ENCODE data around the gene MAP3K3.
A peak's percentile ranks its signal among the peaks of the same experiment; 100 is the strongest.

The MAP3K3 gene

GRCh38 chr17:63622574-63623390, 565 bp downstream of the MAP3K3 start:
- DNase-seq (ENCODE audit: low read depth in 2 of 2), result no peak

- DNase-seq (ENCODE audit: low read depth in 2 of 2), result no peak
Observed at GRCh38 chr17:63623786-63624530, 1.7 kb downstream of the MAP3K3 start.

GRCh38 chr17:63624531-63624880, 2.3 kb downstream of the MAP3K3 start:
- DNase-seq (ENCODE audit: low read depth in 2 of 2), result no peak

GRCh38 chr17:63626551-63627180, 4.4 kb downstream of the MAP3K3 start:
- DNase-seq (ENCODE audit: low read depth in 2 of 2), result no peak

- no peak for DNase-seq (ENCODE audit: low read depth in 2 of 2)
Observed at GRCh38 chr17:63629627-63630026, 7.4 kb downstream of the MAP3K3 start.

GRCh38 chr17:63631062-63631461, 8.8 kb downstream of the MAP3K3 start:
- no peak for DNase-seq (ENCODE audit: low read depth in 2 of 2)

- DNase-seq (ENCODE audit: low read depth in 2 of 2), result no peak
Observed at GRCh38 chr17:63631626-63632025, 9.4 kb downstream of the MAP3K3 start.

GRCh38 chr17:63633742-63634141, 11.5 kb downstream of the MAP3K3 start:
- DNase-seq (ENCODE audit: low read depth in 2 of 2), result no peak

- DNase-seq (ENCODE audit: low read depth in 2 of 2), result no peak
Observed at GRCh38 chr17:63634163-63634562, 11.9 kb downstream of the MAP3K3 start.

- DNase-seq (ENCODE audit: low read depth in 2 of 2), result no peak
Observed at GRCh38 chr17:63634816-63635215, 12.6 kb downstream of the MAP3K3 start.

GRCh38 chr17:63635290-63635689, 13.1 kb downstream of the MAP3K3 start:
- DNase-seq (ENCODE audit: low read depth in 2 of 2), result no peak

- no peak for DNase-seq (ENCODE audit: low read depth in 2 of 2)
Observed at GRCh38 chr17:63635787-63636186, 13.6 kb downstream of the MAP3K3 start.

- DNase-seq (ENCODE audit: low read depth in 2 of 2), result no peak
Observed at GRCh38 chr17:63639125-63639524, 16.9 kb downstream of the MAP3K3 start.

GRCh38 chr17:63640038-63640437, 17.8 kb downstream of the MAP3K3 start:
- DNase-seq (ENCODE audit: low read depth in 2 of 2), result no peak

- DNase-seq (ENCODE audit: low read depth in 2 of 2), result no peak
Observed at GRCh38 chr17:63641692-63642448, 19.7 kb downstream of the MAP3K3 start.

GRCh38 chr17:63644846-63645245, 22.6 kb downstream of the MAP3K3 start:
- no peak for DNase-seq (ENCODE audit: low read depth in 2 of 2)

GRCh38 chr17:63645775-63646487, 23.7 kb downstream of the MAP3K3 start:
- DNase-seq (ENCODE audit: low read depth in 2 of 2), result no peak

- no peak for DNase-seq (ENCODE audit: low read depth in 2 of 2)
Observed at GRCh38 chr17:63646488-63646806, 24.2 kb downstream of the MAP3K3 start.

GRCh38 chr17:63647065-63647725, 25.0 kb downstream of the MAP3K3 start:
- peak; percentile 29 to 32 for DNase-seq (ENCODE audit: low read depth in 2 of 2)

- no peak for DNase-seq (ENCODE audit: low read depth in 2 of 2)
Observed at GRCh38 chr17:63647936-63648335, 25.7 kb downstream of the MAP3K3 start.

GRCh38 chr17:63649813-63650212, 27.6 kb downstream of the MAP3K3 start:
- DNase-seq (ENCODE audit: low read depth in 2 of 2), result no peak
